ENCODE results near the gene LRRC15. TPM values are rescaled to one million over a fixed set of nuclear protein-coding genes. Genes with fewer than 3 reads are reported as not detected.

The LRRC15 gene
- total RNA-seq, 1 donor from 2014 or later, result not detected

- intact Hi-C loops (cut with DNase I), result no loop called here
- Histone ChIP-seq H3K27ac (no peak overlapping the region), H3K9me3 (no peaks in the 10 kb centered on the region), H3K4me1 (peaks cover 0 to 5% of the 10 kb centered on the region in 2 donors), H3K4me3 (no peak overlapping the region), H3K27me3 (no peaks in the 10 kb centered on the region), H3K36me3 (no peaks in the 10 kb centered on the region)
- no peak for TF ChIP-seq CTCF (IDR thresholded peaks at IDR 0.05)
- DNase-seq (ENCODE audit: low spot score in 2 of 2), result no peak
These were observed 40.5 kb downstream of the LRRC15 start for GRCh38 chr3:194328942-194329582.

DNA sequence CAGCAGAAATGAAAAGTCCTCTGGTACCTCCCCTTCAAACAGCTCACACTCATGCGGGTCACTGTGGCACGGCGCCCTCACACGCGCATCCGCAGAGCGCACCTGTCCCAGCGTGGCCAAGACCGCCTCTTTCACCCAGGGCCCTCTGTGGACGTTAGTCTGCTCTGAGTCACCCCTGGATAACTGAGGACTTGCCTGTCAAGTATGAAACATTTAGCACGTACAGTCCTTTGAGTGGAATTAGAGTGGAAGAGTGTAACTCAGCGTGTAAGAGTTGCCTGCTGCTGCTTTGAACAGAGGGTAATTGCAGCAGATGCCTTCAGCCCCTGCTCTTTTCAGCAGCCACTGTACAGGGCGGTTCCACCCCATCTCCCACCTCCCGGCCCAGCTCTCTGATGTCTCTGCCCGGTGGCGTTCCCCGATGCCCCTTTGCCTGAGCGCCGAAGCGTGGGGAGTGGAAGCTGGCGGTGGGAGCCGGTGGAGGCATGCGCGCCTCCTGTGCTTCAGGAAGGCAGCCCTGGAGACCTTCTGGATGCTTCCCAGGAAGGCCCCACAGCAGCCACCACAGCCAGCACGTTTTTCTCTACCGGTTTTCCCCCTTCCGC is 41.4 kb downstream of the LRRC15 start:
- Histone ChIP-seq H3K36me3 (no peaks in the 10 kb centered on the region), H3K9me3 (no peaks in the 10 kb centered on the region), H3K27me3 (no peaks in the 10 kb centered on the region), H3K27ac (no peak overlapping the region), H3K4me1 (peaks cover 0 to under 1% of the 10 kb centered on the region in 2 donors), H3K4me3 (no peak overlapping the region)
- DNase-seq (ENCODE audit: low spot score in 2 of 2), result no peak
- intact Hi-C loops (cut with DNase I), result no loop called here
- TF ChIP-seq CTCF (IDR thresholded peaks at IDR 0.05), result no peak

DNA sequence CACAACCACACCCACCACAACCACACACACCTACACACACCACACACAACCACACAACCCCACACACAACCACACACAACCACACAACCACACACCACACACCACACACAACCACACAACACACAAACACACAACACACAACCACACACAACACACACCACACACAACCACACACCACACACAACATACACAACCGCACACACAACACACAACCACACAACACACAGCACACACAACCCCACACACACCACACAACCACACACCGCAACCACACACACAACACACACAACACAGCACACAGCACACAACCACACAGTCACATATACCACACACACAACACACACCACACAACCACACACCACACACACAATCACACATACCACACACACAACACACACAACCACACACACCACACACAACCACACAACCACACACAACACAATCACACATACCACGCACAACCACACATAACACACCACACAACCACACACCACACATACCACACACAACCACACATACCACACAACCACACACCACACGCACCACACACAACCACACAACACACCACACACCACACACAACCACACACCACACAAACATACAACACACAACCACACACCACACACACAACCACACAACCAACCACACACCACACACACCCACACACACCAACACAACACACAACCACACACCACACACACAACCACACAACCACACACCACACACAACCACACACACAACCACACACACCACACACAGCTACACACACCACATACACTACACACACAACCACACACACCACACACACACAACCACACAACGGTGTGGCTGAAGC is 42.1 kb downstream of the LRRC15 start:
- DNase-seq (ENCODE audit: low spot score in 2 of 2), result no peak
- H3K36me3 ChIP-seq, result no peaks in the 10 kb centered on the region
- TF ChIP-seq CTCF (IDR thresholded peaks at IDR 0.05), result no peak
- H3K27ac ChIP-seq, result no peak overlapping the region
- H3K4me3 ChIP-seq, result no peak overlapping the region
- H3K27me3 ChIP-seq, result no peaks in the 10 kb centered on the region
- H3K9me3 ChIP-seq, result no peaks in the 10 kb centered on the region
- intact Hi-C loops (cut with DNase I), result no loop called here
- H3K4me1 ChIP-seq, result no peaks in the 10 kb centered on the region

GRCh38 chr3:194326968-194327217 is 42.6 kb downstream of the LRRC15 start:
- H3K4me1 ChIP-seq, result no peaks in the 10 kb centered on the region
- H3K27ac ChIP-seq, result no peak overlapping the region
- intact Hi-C loops (cut with DNase I), result no loop called here
- H3K36me3 ChIP-seq, result no peaks in the 10 kb centered on the region
- DNase-seq (ENCODE audit: low spot score in 2 of 2), result no peak
- no peak overlapping the region for H3K4me3 ChIP-seq
- TF ChIP-seq CTCF (IDR thresholded peaks at IDR 0.05), result no peak
- no peaks in the 10 kb centered on the region for H3K9me3 ChIP-seq
- no peaks in the 10 kb centered on the region for H3K27me3 ChIP-seq

DNA sequence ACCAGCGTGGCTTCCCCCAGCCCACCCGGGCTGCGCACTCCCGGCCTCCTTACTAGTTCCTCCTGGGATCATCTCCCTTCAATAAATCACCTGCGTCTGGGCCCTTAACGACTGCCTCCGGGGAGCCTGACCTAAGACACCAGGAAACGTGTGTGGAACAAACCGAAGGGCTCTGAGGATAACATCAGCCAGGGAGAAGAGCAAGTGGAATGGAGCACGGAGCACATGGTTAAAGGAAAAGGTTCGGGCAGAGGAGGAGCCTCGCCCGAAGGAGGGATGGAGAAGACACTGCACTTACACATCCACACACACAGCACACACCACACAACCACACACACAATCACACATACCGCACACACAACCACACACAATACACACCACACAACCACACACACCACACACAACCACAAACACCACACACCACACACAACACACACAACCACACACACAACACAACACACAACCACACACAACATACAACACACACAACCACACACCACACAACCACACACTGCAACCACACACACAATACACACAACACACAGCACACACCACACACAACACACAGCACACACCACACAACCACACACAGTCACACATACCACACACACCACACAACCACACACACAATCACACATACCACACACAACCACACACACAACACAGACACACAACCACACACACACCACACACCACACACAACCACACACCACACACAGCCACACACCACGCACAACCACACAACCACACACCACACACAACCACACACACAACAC is 43.2 kb downstream of the LRRC15 start:
- Histone ChIP-seq H3K4me3 (no peak overlapping the region), H3K9me3 (no peaks in the 10 kb centered on the region), H3K27me3 (no peaks in the 10 kb centered on the region), H3K27ac (no peak overlapping the region), H3K36me3 (no peaks in the 10 kb centered on the region), H3K4me1 (no peaks in the 10 kb centered on the region)
- no peak for DNase-seq (ENCODE audit: low spot score in 2 of 2)
- intact Hi-C loops (cut with DNase I), result no loop called here
- no peak for TF ChIP-seq CTCF (IDR thresholded peaks at IDR 0.05)

Data from ascending aorta (tissue), 2 donors.